Astrocyte of the spinal cord (primary cell): ENCODE data around the gene CGB7.
A peak's percentile ranks its signal among the peaks of the same experiment; 100 is the strongest.

ENCODE experiments used
- DNase-seq: peaks from one replicate; pipeline ENCODE4 v3.0.0; 2011; ENCODE audit warnings: low read depth, low spot score
- H3K4me3 ChIP-seq: 2 replicates; pipeline ENCODE4 v1.5.1; 2011; ENCODE audit warnings: low read depth, mild to moderate bottlenecking, low read length, moderate library complexity
- CTCF ChIP-seq: IDR thresholded peaks from 2 replicates; pipeline ENCODE4 v1.5.1; 2012; ENCODE audit warnings: low read depth, mild to moderate bottlenecking, low read length, inconsistent platforms
- in situ Hi-C: cut with HindIII; loops from 2 replicates; pipeline ENCODE4 v1.10.0; 2017; ENCODE audit warnings: low sequenced_read_pairs

Gene CGB7

GRCh38 chr19:49057636-49058234 lies at the start of gene CGB7:
Gene CGB7, minus strand, starts transcription at chr19:49057749. Its CDS starts 2,374 bp downstream, at chr19:49055375.
- H3K4me3 ChIP-seq, result peak within 1 kb of the TSS; percentile 53
- in situ Hi-C loops, result no loop called here
- TF ChIP-seq CTCF, result no peak
- DNase-seq, result peak; percentile 59

GRCh38 chr19:49106648-49107135 lies 49.1 kb upstream of the CGB7 start:
- in situ Hi-C loops, result no loop called here
- peak; percentile 37 for DNase-seq
- H3K4me3 ChIP-seq, result no peak overlapping the region
- TF ChIP-seq CTCF, result peak; percentile 87

- DNase-seq, result no peak
- in situ Hi-C loops, result no loop called here
- no peak for TF ChIP-seq CTCF
- no peak overlapping the region for H3K4me3 ChIP-seq
Measured at GRCh38 chr19:49104229-49104864, 46.8 kb upstream of the CGB7 start.

GRCh38 chr19:49103331-49104085 lies 46.0 kb upstream of the CGB7 start:
- no peak for DNase-seq
- in situ Hi-C loops, result no loop called here
- no peak for TF ChIP-seq CTCF

GRCh38 chr19:49102303-49102702 lies 44.8 kb upstream of the CGB7 start:
- DNase-seq, result no peak
- no peak overlapping the region for H3K4me3 ChIP-seq
- TF ChIP-seq CTCF, result no peak
- in situ Hi-C loops, result no loop called here

More at GRCh38 chr19:49103331-49104085, 46.0 kb upstream of the CGB7 start:
- H3K4me3 ChIP-seq, result no peak overlapping the region

- TF ChIP-seq CTCF, result no peak
- no peak for DNase-seq
- in situ Hi-C loops, result no loop called here
- no peak overlapping the region for H3K4me3 ChIP-seq
Measured at GRCh38 chr19:49101160-49101559, 43.6 kb upstream of the CGB7 start.
